ENCODE data around the gene CHKA.

The CHKA gene

GRCh38 chr11:68006606-68007166, 114.5 kb downstream of the CHKA start:
- no peaks in the 10 kb centered on the region for H3K27me3 ChIP-seq (ENCODE audit: control insufficient read depth, insufficient read depth, low read length)
- H3K36me3 ChIP-seq (ENCODE audit: control insufficient read depth, insufficient read depth, low read length) = no peaks in the 10 kb centered on the region
- H3K4me3 ChIP-seq (ENCODE audit: low read depth, low read length) = no peak overlapping the region
- H3K79me2 ChIP-seq = no peaks in the 10 kb centered on the region
- TF ChIP-seq CTCF (IDR thresholded peaks at IDR 0.05) = no peak
- no peaks in the 10 kb centered on the region for H3K4me1 ChIP-seq
- no peak overlapping the region for H3K27ac ChIP-seq
- no peaks in the 10 kb centered on the region for H3K9me3 ChIP-seq (ENCODE audit: control insufficient read depth, low read length)
- H3K9ac ChIP-seq = no peak overlapping the region
- no peak overlapping the region for H2AFZ ChIP-seq
- H3K4me2 ChIP-seq (ENCODE audit: low read length) = no peak overlapping the region

GRCh38 chr11:68004551-68005335, 116.4 kb downstream of the CHKA start:
- Histone ChIP-seq H3K27ac (no peak overlapping the region), H3K27me3 (ENCODE audit: control insufficient read depth, insufficient read depth, low read length) (no peaks in the 10 kb centered on the region), H3K9ac (no peak overlapping the region), H3K4me2 (ENCODE audit: low read length) (peak overlapping the region; percentile 37), H3K4me3 (ENCODE audit: low read depth, low read length) (no peak overlapping the region), H3K4me1 (no peaks in the 10 kb centered on the region), H3K36me3 (ENCODE audit: control insufficient read depth, insufficient read depth, low read length) (no peaks in the 10 kb centered on the region), H3K9me3 (ENCODE audit: control insufficient read depth, low read length) (no peaks in the 10 kb centered on the region), H2AFZ (no peak overlapping the region), H3K79me2 (no peaks in the 10 kb centered on the region)
- TF ChIP-seq CTCF (IDR thresholded peaks at IDR 0.05) = no peak

- Histone ChIP-seq H3K9ac (no peak within 1 kb of the TSS), H3K27me3 (ENCODE audit: control insufficient read depth, insufficient read depth, low read length) (no peaks in the 10 kb centered on the region), H3K4me1 (no peaks in the 10 kb centered on the region)
Measured at GRCh38 chr11:68003846-68004550, 117.2 kb downstream of the CHKA start, which contains the start of gene UNC93B1. TSS of gene UNC93B1 (minus strand) at chr11:68004097. CDS start at chr11:68004043, 54 bp downstream.

More at GRCh38 chr11:68003846-68004550, 117.2 kb downstream of the CHKA start, which contains the start of gene UNC93B1:
- Histone ChIP-seq H3K36me3 (ENCODE audit: control insufficient read depth, insufficient read depth, low read length) (no peaks in the 10 kb centered on the region), H3K27ac (no peak within 1 kb of the TSS), H3K4me2 (ENCODE audit: low read length) (peak within 1 kb of the TSS; percentile 59), H2AFZ (peak within 1 kb of the TSS; percentile 75), H3K4me3 (ENCODE audit: low read depth, low read length) (peak within 1 kb of the TSS; percentile 51), H3K79me2 (no peaks in the 10 kb centered on the region), H3K9me3 (ENCODE audit: control insufficient read depth, low read length) (no peaks in the 10 kb centered on the region)
- no peak for TF ChIP-seq CTCF (IDR thresholded peaks at IDR 0.05)
